Smooth muscle cell (in vitro differentiated cells): ENCODE results near the gene TNS1. TPM values are rescaled to one million over a fixed set of nuclear protein-coding genes. Genes with fewer than 3 reads are reported as not detected.

Experiments used
- DNase-seq: peaks from one replicate; lab custom pipeline; 2025; ENCODE audit not compliant: unreplicated experiment; lab: John Stamatoyannopoulos, UW
- H2AFZ ChIP-seq: fragments of 200-600 bp; sonication (generic); 2 replicates; pipeline ENCODE4 v1.6.0; 2016; ENCODE audit warnings: antibody characterized with exemption, low read depth, mild to moderate bottlenecking
- H3F3A ChIP-seq: fragments of 200-600 bp; sonication (generic); 2 replicates; pipeline ENCODE4 v1.6.0; 2017; ENCODE audit warnings: antibody characterized with exemption, low read depth
- H3K27ac ChIP-seq: fragments of 200-600 bp; sonication (generic); 2 replicates; pipeline ENCODE4 v1.5.1; 2016; ENCODE audit warnings: low read depth, mild to moderate bottlenecking
- H3K27me3 ChIP-seq: fragments of 200-600 bp; sonication (generic); 2 replicates; pipeline ENCODE4 v1.6.1; 2016; ENCODE audit warnings: low read depth, mild to moderate bottlenecking
- H3K36me3 ChIP-seq: fragments of 200-600 bp; sonication (generic); 2 replicates; pipeline ENCODE4 v1.5.1; 2016; ENCODE audit warnings: low read depth
- H3K4me1 ChIP-seq: fragments of 200-600 bp; sonication (generic); 2 replicates; pipeline ENCODE4 v1.5.1; 2016; ENCODE audit warnings: low read depth
- H3K4me2 ChIP-seq: fragments of 200-600 bp; sonication (generic); 2 replicates; pipeline ENCODE4 v1.6.0; 2016; ENCODE audit warnings: mild to moderate bottlenecking
- H3K4me3 ChIP-seq: fragments of 200-600 bp; sonication (generic); 2 replicates; pipeline ENCODE4 v1.5.1; 2016; ENCODE audit warnings: mild to moderate bottlenecking
- H3K79me2 ChIP-seq: fragments of 200-600 bp; sonication (generic); 2 replicates; pipeline ENCODE4 v1.6.0; 2016; ENCODE audit warnings: low read depth, mild to moderate bottlenecking
- H3K9ac ChIP-seq: fragments of 200-600 bp; sonication (generic); 2 replicates; pipeline ENCODE4 v1.6.0; 2016; ENCODE audit warnings: low read depth
- H3K9me3 ChIP-seq: fragments of 200-600 bp; sonication (generic); replicated peaks from 2 replicates; pipeline ENCODE4 v1.5.1; 2016; ENCODE audit warnings: low read depth
- H4K20me1 ChIP-seq: fragments of 200-600 bp; sonication (generic); 2 replicates; pipeline ENCODE4 v1.6.0; 2016; ENCODE audit warnings: low read depth
- WGBS: methylation state at CpG from one replicate; pipeline ENCODE4 v1.1.7; 2016; ENCODE audit warnings: low lambda C conversion rate; 5-methylcytosine and 5-hydroxymethylcytosine counted together
- polyA plus RNA-seq: library from polyadenylated mRNA; unstranded; fragments of >200 nt; fragmentation: Nextera tagmentation; extraction: Ambion mirVana; gene quantifications from 2 replicates; pipeline ENCODE4 v1.2.1, GENCODE V29; 2016
- total RNA-seq: library from RNA; depleted of rRNA; stranded (reverse); fragments of >200 nt; gene quantifications from 2 replicates; pipeline ENCODE4 v1.2.3, GENCODE V29; 2014
- TF ChIP-seq, protein P1 (sequence below): fragments of 200-600 bp; sonication (generic); IDR thresholded peaks from 2 replicates; pipeline ENCODE4 v1.5.1; 2017; ENCODE audit warnings: borderline replicate concordance, mild to moderate bottlenecking, antibody characterized with exemption; ENCODE audit not compliant: insufficient read depth, poor library complexity, severe bottlenecking

The TNS1 gene
- total and polyA plus RNA-seq, 2 experiments from 2014 or later, result 52.3 to 61.5 TPM

DNA sequence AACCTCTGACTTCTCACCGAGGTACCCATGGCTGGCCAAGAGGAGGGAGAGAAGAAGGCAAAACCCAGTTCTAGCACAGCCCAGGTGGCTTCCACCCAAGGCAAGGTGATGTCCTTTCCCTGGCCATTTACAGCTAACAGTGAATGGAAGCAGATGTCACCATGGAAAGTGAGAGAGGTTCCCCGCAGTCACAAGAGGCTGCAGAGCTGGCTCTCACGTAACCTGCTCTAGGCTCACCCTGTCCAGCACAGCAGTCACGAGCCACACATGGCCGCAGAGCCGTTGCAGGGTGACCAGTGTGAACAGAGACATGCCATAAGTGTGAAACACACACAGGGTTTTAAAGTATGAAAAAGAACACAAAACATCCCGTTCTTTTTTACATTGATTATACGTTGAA is 169.4 kb downstream of the TNS1 start:
- H3K4me2 ChIP-seq, result no peak overlapping the region
- H3K27me3 ChIP-seq, result no peaks in the 10 kb centered on the region
- H3K4me1 ChIP-seq, result peaks cover 19% of the 10 kb centered on the region
- peaks cover 97% of the 10 kb centered on the region for H4K20me1 ChIP-seq
- H3K36me3 ChIP-seq, result no peaks in the 10 kb centered on the region
- TF ChIP-seq, protein P1, sequence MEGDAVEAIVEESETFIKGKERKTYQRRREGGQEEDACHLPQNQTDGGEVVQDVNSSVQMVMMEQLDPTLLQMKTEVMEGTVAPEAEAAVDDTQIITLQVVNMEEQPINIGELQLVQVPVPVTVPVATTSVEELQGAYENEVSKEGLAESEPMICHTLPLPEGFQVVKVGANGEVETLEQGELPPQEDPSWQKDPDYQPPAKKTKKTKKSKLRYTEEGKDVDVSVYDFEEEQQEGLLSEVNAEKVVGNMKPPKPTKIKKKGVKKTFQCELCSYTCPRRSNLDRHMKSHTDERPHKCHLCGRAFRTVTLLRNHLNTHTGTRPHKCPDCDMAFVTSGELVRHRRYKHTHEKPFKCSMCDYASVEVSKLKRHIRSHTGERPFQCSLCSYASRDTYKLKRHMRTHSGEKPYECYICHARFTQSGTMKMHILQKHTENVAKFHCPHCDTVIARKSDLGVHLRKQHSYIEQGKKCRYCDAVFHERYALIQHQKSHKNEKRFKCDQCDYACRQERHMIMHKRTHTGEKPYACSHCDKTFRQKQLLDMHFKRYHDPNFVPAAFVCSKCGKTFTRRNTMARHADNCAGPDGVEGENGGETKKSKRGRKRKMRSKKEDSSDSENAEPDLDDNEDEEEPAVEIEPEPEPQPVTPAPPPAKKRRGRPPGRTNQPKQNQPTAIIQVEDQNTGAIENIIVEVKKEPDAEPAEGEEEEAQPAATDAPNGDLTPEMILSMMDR, result no peak
- H3K4me3 ChIP-seq, result no peak overlapping the region
- no peak overlapping the region for H3K9ac ChIP-seq
- H3K9me3 ChIP-seq, result no peaks in the 10 kb centered on the region
- 92% methylated on average over 8 of the region's 8 CpGs for WGBS
- no peak for DNase-seq
- H2AFZ ChIP-seq, result no peak overlapping the region
- no peak overlapping the region for H3K27ac ChIP-seq
- no peaks in the 10 kb centered on the region for H3F3A ChIP-seq
- H3K79me2 ChIP-seq, result peaks cover 11% of the 10 kb centered on the region

DNA sequence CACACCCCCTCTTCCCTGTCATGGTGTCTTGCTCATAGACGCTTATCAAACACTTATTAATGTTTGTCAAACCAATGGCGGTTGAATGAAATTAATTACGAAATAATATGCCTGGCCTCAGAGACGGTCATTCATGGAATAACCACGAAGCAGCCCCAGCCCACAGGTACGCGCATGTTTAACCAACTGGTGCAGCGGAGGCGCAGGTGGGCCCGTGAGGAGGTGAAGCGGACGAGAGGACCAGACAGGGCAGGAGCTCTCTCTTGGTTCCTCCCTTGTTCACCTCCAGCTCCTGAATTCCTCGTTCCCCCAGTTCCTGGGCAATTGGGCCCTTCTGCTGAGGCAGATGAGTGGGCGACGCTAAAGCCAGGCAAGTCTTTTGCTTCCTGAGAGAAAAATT is 169.8 kb downstream of the TNS1 start:
- Histone ChIP-seq H3K9me3 (no peaks in the 10 kb centered on the region), H3K4me2 (no peak overlapping the region), H3K36me3 (no peaks in the 10 kb centered on the region), H3K27me3 (no peaks in the 10 kb centered on the region), H3K79me2 (peaks cover 11% of the 10 kb centered on the region), H2AFZ (no peak overlapping the region), H3K4me3 (no peak overlapping the region), H3K4me1 (peaks cover 19% of the 10 kb centered on the region), H3F3A (no peaks in the 10 kb centered on the region), H3K27ac (no peak overlapping the region), H4K20me1 (peaks cover 97% of the 10 kb centered on the region), H3K9ac (no peak overlapping the region)
- WGBS, result 95% methylated on average over 15 of the region's 15 CpGs
- TF ChIP-seq, protein P1, result no peak
- no peak for DNase-seq

DNA sequence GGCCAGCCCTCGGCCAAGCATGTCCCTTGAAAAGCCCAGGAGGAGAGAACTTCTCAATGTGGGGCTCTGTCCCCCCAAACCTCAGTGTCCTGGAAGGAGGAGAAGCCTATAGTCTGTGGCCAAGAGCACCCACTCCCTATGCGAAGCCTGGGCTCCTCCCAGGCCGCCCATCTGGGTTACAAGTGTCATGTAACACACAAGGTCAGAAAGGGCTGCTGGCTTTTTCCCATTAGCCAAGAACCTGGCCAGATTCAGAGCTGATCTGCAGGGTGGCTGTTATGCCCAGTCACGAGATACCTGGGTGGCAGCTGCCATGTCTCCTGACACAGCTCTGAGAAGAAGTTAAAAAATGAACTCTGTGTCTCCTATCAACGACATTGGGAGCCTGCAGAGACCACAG is 170.7 kb downstream of the TNS1 start:
- Histone ChIP-seq H3K27me3 (no peaks in the 10 kb centered on the region), H3K79me2 (peaks cover 11% of the 10 kb centered on the region), H3K27ac (no peak overlapping the region), H3K9ac (no peak overlapping the region), H4K20me1 (peaks cover 97% of the 10 kb centered on the region), H3K4me3 (no peak overlapping the region), H2AFZ (no peak overlapping the region), H3K4me2 (no peak overlapping the region), H3K4me1 (peaks cover 13% of the 10 kb centered on the region), H3K36me3 (no peaks in the 10 kb centered on the region), H3F3A (no peaks in the 10 kb centered on the region), H3K9me3 (no peaks in the 10 kb centered on the region)
- 99% methylated on average over 5 of the region's 5 CpGs for WGBS
- TF ChIP-seq, protein P1, result no peak
- DNase-seq, result no peak

DNA sequence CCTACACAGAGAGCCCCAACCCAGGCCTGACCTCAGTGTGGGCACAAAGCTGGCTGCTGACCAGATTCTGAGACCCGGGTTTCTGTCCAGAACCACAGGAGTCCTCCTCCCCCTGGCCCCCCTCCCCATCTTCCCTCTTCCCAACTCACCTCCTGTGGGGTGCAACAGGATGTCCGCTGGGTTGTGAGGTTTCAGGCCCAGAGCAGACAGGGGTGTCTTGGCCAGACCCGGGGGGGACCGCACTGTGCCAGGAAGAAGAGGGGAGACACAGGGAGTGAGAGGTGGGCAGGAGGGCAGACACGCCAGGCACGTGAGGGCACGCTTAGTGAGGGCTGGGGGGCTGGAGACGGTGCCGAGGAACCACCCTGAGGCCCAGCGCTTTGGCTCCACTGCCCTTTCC is 171.5 kb downstream of the TNS1 start:
- H3K4me2 ChIP-seq, result no peak overlapping the region
- H3K4me1 ChIP-seq, result peaks cover 5% of the 10 kb centered on the region
- no peak overlapping the region for H2AFZ ChIP-seq
- peaks cover 11% of the 10 kb centered on the region for H3K79me2 ChIP-seq
- TF ChIP-seq, protein P1, result no peak
- H3K9ac ChIP-seq, result no peak overlapping the region
- no peak overlapping the region for H3K27ac ChIP-seq
- no peaks in the 10 kb centered on the region for H3K27me3 ChIP-seq
- 97% methylated on average over 10 of the region's 10 CpGs for WGBS
- H4K20me1 ChIP-seq, result peaks cover 95% of the 10 kb centered on the region
- no peaks in the 10 kb centered on the region for H3F3A ChIP-seq
- H3K9me3 ChIP-seq, result no peaks in the 10 kb centered on the region
- H3K4me3 ChIP-seq, result no peak overlapping the region
- H3K36me3 ChIP-seq, result no peaks in the 10 kb centered on the region
- no peak for DNase-seq
